Measurements from ENCODE around the gene ETV3.

ETV3 gene

DNA sequence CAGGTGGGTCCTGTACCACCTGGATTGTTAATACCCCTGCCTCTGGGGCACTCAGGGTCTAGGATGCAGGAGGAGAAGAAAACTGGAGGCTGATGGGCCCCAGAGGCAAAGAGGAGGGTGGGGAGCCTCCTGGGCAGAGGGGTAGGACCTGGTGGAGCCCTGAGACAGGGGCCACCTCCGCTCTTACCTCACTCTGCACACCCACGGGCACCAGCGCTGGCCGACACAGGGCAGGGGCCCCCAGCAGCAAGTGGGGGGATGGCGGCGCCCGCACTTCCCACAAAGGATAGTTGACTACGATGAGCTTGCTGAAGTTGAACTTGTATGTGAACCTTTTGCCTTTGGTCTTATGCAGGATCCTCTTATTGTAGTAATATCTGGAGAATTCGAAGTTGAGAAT is 39.7 kb downstream of the ETV3 start:
- Histone ChIP-seq H3K27ac (no peak overlapping the region), H3K9ac (no peak overlapping the region), H3K4me1 (peaks cover 12% of the 10 kb centered on the region), H3K36me3 (no peaks in the 10 kb centered on the region), H4K20me1 (no peaks in the 10 kb centered on the region), H3K4me3 (no peak overlapping the region), H3K9me3 (no peaks in the 10 kb centered on the region), H3K27me3 (no peaks in the 10 kb centered on the region), H3K4me2 (no peak overlapping the region)
- no peak for TF ChIP-seq Cebpa-rat (IDR thresholded peaks at IDR 0.05)

DNA sequence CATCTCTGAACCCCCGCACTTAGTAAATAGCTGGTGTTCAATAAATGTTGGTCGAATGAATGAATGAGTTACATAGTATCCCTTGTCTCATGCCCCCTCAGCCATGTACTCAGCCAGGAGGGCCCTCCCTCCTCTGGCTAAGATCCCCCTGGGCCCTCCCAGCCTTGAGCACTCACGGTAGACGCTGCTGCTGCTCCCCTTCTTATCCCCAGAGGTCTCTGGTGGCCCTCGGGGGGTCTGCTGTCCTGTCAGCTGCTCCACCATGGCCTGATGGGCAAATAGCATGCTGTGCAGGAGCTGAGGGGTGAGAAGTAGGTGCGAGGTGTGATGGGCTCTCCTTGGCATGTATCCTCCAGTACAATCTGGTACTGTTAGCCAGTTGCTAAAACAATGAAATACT is 40.5 kb downstream of the ETV3 start:
- Histone ChIP-seq H3K4me3 (no peak overlapping the region), H3K9me3 (no peaks in the 10 kb centered on the region), H3K27ac (no peak overlapping the region), H3K4me1 (peaks cover 12% of the 10 kb centered on the region), H3K27me3 (no peaks in the 10 kb centered on the region), H3K9ac (no peak overlapping the region), H4K20me1 (no peaks in the 10 kb centered on the region), H3K36me3 (no peaks in the 10 kb centered on the region), H3K4me2 (no peak overlapping the region)
- TF ChIP-seq Cebpa-rat (IDR thresholded peaks at IDR 0.05), result no peak

DNA sequence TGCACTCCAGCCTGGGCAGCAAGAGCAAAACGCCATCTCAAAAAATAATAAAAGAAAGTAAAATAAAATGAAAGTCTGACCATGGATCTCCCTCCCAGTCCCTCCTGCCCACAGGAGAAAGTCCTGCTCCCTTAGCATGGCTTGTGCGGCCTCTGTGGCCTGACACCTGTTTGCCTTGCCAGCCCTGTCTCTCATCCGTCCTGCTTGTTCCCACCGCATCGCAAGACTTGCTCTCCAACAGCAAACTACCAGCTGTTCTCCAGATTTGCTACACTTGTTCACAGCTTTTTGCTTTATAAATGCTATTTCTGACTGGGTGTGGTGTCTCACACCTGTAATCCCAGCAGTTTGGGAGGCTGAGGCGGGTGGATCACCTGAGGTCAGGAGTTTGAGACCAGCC is 41.3 kb downstream of the ETV3 start:
- TF ChIP-seq Cebpa-rat (IDR thresholded peaks at IDR 0.05), result no peak

DNA sequence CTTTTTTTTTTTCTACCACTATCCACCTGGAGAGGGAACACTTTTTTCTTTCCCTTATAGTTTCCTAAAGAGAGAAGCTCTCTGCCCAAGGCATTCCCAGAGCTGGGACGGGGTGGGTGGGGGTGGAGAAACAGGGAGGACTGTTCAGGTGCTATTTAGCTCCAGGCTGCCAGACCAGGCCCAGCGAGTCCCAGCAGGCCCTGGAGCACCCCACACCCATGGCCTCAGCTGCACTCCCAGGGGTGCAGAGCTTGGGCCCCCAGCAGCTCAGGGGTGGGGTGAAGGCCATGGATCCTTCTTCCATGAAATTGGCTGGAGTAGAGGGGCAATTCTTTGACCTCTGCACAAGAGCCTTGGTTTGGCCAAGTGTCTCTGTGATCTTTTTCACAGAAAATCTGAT is 42.6 kb downstream of the ETV3 start:
- no peak for TF ChIP-seq Cebpa-rat (IDR thresholded peaks at IDR 0.05)
- H3K4me2 ChIP-seq, result no peak overlapping the region
- H3K4me1 ChIP-seq, result peaks cover 16% of the 10 kb centered on the region
- no peak overlapping the region for H3K27ac ChIP-seq
- H3K36me3 ChIP-seq, result no peaks in the 10 kb centered on the region
- H4K20me1 ChIP-seq, result no peaks in the 10 kb centered on the region
- no peaks in the 10 kb centered on the region for H3K9me3 ChIP-seq
- H3K27me3 ChIP-seq, result no peaks in the 10 kb centered on the region
- no peak overlapping the region for H3K9ac ChIP-seq
- H3K4me3 ChIP-seq, result no peak overlapping the region

More for the DNA sequence above, 41.3 kb downstream of the ETV3 start:
- Histone ChIP-seq H3K36me3 (no peaks in the 10 kb centered on the region), H3K4me2 (no peak overlapping the region), H3K27me3 (no peaks in the 10 kb centered on the region), H4K20me1 (no peaks in the 10 kb centered on the region), H3K9me3 (no peaks in the 10 kb centered on the region), H3K9ac (no peak overlapping the region), H3K4me3 (no peak overlapping the region), H3K27ac (no peak overlapping the region), H3K4me1 (peaks cover 12% of the 10 kb centered on the region)

DNA sequence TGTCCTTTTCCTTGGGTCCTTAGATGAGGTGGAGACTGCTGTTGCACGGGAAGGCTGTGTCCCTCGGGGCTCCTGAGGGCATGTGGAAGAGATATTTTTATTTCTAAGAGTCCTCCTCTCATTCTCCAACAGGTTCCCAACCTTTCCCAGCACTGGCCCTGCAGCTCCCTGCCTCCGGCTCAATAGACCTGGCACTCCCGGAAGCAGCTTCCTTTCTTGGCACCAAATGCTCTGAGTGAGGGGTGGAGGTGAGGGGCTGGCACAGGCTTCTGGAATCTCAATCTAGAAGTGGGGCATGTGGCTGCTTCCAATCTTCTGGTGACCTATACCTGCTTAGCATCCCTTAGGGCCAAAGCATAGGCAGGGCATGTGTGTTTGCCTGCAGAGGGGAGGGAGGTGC is 43.1 kb downstream of the ETV3 start:
- no peak overlapping the region for H3K27ac ChIP-seq
- H4K20me1 ChIP-seq, result no peaks in the 10 kb centered on the region
- H3K4me3 ChIP-seq, result no peak overlapping the region
- no peaks in the 10 kb centered on the region for H3K36me3 ChIP-seq
- no peaks in the 10 kb centered on the region for H3K27me3 ChIP-seq
- no peak overlapping the region for H3K4me2 ChIP-seq
- H3K9ac ChIP-seq, result no peak overlapping the region
- no peak for TF ChIP-seq Cebpa-rat (IDR thresholded peaks at IDR 0.05)
- no peaks in the 10 kb centered on the region for H3K9me3 ChIP-seq
- peaks cover 20% of the 10 kb centered on the region for H3K4me1 ChIP-seq

DNA sequence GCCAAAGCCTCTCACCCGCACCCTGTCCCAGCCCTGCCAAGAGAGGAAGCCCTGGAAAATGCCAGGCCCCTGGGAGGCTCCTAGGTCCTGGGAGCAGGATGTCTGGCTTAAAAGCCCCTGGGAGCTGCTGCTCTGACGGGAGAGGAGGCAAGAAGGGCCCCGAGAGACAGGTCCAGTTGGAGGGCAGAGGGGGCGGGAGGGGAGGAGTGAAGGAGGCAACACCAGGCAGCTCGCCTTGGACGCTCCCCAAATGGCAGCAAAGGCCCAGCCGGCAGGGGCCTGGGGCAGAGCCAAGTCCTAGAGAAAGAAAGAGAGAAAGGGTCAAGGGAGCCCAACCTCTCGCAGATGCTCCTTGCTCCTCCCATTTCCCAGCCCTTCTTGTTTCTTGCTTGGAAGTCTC is 45.4 kb downstream of the ETV3 start:
- no peak overlapping the region for H3K4me2 ChIP-seq
- H3K4me1 ChIP-seq, result peaks cover 8% of the 10 kb centered on the region
- no peaks in the 10 kb centered on the region for H4K20me1 ChIP-seq
- no peak for TF ChIP-seq Cebpa-rat (IDR thresholded peaks at IDR 0.05)
- no peaks in the 10 kb centered on the region for H3K27me3 ChIP-seq
- no peak overlapping the region for H3K4me3 ChIP-seq
- 0 out of 2 replicates have a peak overlapping the region, but pooled peaks have one; percentile 9 for H3K27ac ChIP-seq
- H3K9ac ChIP-seq, result no peak overlapping the region
- H3K9me3 ChIP-seq, result no peaks in the 10 kb centered on the region
- no peaks in the 10 kb centered on the region for H3K36me3 ChIP-seq

DNA sequence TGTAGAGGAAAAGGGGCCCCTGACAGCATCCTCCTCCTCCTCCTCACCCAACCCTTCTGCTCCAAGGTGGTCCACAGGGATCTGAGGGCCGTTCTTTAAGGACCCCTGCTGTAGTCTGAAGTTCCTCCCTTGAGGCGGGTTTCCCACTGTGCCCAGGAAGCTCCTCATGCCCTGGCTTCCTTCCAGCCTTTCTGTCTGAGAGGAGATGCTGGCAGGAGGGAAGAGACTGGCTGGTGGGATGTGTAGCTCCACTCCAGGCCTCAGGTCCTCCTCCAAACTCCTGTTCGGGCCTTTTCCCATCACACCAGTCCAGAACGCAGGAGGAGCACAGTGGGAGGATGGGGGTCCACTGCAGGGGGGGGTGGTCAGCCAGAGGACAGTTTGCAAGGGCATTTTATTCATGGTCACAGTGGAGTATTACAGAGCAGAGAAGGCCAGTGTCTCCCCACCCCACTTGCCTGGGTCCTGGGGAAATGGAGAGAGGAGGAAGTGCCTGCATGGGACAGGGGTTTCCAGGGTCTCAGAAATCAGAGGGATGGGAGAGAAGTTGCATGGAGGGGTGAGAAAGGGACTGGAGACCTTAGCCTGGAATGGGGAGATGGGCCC is 46.4 kb downstream of the ETV3 start:
- Histone ChIP-seq H3K9ac (no peak overlapping the region), H3K4me3 (no peak overlapping the region), H3K27me3 (no peaks in the 10 kb centered on the region), H4K20me1 (no peaks in the 10 kb centered on the region), H3K9me3 (no peaks in the 10 kb centered on the region), H3K4me2 (no peak overlapping the region), H3K4me1 (peaks cover 8% of the 10 kb centered on the region), H3K27ac (no peak overlapping the region), H3K36me3 (no peaks in the 10 kb centered on the region)
- no peak for TF ChIP-seq Cebpa-rat (IDR thresholded peaks at IDR 0.05)

DNA sequence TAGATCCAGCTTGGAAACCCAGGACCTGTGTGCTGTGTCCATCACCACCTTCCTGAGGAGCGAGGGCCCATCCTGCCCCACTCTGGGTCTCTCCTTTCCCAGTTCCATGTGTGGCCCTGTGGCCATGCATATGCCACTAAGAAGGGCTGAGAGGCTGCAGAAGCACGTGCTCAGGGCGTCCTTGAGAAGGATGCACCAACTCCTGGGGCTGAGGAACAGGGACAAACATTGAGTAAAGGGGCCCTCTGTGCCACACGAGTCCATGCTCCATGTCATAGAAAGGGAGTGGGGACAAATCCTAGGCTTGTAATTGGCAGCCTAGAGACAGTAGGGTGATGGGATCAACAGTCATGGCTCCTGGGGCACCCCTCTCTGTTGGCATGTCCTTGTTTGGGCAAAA is 47.0 kb downstream of the ETV3 start:
- H3K9me3 ChIP-seq, result no peaks in the 10 kb centered on the region
- H3K4me3 ChIP-seq, result no peak overlapping the region
- no peaks in the 10 kb centered on the region for H3K27me3 ChIP-seq
- H3K36me3 ChIP-seq, result no peaks in the 10 kb centered on the region
- no peak overlapping the region for H3K9ac ChIP-seq
- peaks cover 8% of the 10 kb centered on the region for H3K4me1 ChIP-seq
- H4K20me1 ChIP-seq, result no peaks in the 10 kb centered on the region
- H3K4me2 ChIP-seq, result no peak overlapping the region
- no peak overlapping the region for H3K27ac ChIP-seq
- TF ChIP-seq Cebpa-rat (IDR thresholded peaks at IDR 0.05), result no peak

DNA sequence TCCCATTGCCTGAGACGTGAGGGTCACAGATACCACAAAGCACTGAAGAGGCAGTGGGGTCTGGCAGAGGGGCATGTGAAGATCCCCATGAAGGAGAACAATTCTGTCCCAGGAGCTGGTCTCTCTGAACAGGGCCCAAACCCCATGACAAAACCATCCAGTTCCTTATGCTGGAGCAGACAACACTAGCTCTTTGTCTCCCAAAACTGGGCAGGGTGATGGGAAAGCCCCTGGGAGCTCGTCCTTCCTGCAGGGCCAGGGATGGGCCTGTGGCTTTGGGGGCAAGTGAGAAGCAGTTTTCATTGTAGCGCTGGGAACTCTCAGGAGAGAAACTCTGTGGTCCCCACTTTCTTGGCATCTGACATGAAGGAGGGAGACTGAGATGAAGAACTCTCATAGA is 47.4 kb downstream of the ETV3 start:
- Histone ChIP-seq H3K4me2 (peak overlapping the region; percentile 39; the same call in 1 of the 2 replicates), H4K20me1 (no peaks in the 10 kb centered on the region), H3K27ac (no peak overlapping the region), H3K27me3 (no peaks in the 10 kb centered on the region), H3K4me3 (no peak overlapping the region), H3K9ac (no peak overlapping the region), H3K4me1 (peaks cover 8% of the 10 kb centered on the region), H3K9me3 (no peaks in the 10 kb centered on the region), H3K36me3 (no peaks in the 10 kb centered on the region)
- TF ChIP-seq Cebpa-rat (IDR thresholded peaks at IDR 0.05), result no peak

DNA sequence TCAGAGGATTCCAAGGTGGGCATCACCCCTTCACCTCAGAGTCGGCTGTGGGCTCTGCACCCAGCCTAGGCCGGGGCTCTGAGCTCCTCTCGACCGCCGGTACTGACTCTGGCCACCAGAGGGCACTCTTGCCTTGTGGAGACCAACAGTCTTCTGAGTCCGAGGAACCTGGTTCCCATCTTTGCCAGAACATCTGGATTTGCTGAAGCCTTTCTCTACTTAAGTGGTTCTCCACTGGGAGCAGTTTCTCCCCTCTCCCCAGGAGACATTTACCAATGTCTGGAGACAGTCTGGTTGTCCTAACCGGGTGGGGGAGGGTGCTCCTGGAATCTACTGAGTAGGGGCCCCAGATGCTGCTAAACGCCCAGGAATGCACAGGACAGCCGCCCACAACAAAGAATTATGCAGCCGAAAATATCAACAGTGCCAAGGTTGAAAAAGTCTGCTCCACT is 48.0 kb downstream of the ETV3 start:
- Histone ChIP-seq H3K27ac (no peak overlapping the region), H3K9ac (no peak overlapping the region), H4K20me1 (no peaks in the 10 kb centered on the region), H3K4me2 (peak overlapping the region; percentile 39; the same call in 1 of the 2 replicates), H3K36me3 (no peaks in the 10 kb centered on the region), H3K27me3 (no peaks in the 10 kb centered on the region), H3K9me3 (no peaks in the 10 kb centered on the region), H3K4me1 (peaks cover 8% of the 10 kb centered on the region), H3K4me3 (no peak overlapping the region)
- no peak for TF ChIP-seq Cebpa-rat (IDR thresholded peaks at IDR 0.05)

DNA sequence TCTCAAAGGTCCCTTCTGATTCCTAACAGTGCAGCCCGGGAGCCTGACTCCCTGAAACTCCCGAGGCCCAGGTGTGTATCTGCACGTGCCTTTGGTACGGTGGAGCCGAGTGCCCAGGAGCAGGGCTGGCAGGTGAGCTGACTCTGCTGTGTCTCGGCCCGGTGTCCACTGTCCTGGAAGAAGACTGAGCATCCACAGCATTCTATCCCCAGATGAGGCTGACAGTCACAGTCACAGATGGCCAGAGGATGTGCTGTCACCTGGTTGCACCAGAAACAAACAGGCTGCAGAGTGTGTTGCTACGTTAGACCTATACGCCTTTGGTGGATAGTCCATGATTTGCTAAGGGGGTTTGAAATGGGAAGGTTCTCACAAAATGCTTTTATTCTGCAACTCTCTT is 48.4 kb downstream of the ETV3 start:
- Histone ChIP-seq H4K20me1 (no peaks in the 10 kb centered on the region), H3K4me3 (no peak overlapping the region), H3K9ac (no peak overlapping the region), H3K36me3 (no peaks in the 10 kb centered on the region), H3K27ac (no peak overlapping the region), H3K27me3 (no peaks in the 10 kb centered on the region), H3K4me1 (peaks cover 8% of the 10 kb centered on the region), H3K9me3 (no peaks in the 10 kb centered on the region), H3K4me2 (no peak overlapping the region)
- no peak for TF ChIP-seq Cebpa-rat (IDR thresholded peaks at IDR 0.05)

Data from BLaER1 (cell line).